ENCODE measurements around the gene ITGB4.

The ITGB4 gene

DNA sequence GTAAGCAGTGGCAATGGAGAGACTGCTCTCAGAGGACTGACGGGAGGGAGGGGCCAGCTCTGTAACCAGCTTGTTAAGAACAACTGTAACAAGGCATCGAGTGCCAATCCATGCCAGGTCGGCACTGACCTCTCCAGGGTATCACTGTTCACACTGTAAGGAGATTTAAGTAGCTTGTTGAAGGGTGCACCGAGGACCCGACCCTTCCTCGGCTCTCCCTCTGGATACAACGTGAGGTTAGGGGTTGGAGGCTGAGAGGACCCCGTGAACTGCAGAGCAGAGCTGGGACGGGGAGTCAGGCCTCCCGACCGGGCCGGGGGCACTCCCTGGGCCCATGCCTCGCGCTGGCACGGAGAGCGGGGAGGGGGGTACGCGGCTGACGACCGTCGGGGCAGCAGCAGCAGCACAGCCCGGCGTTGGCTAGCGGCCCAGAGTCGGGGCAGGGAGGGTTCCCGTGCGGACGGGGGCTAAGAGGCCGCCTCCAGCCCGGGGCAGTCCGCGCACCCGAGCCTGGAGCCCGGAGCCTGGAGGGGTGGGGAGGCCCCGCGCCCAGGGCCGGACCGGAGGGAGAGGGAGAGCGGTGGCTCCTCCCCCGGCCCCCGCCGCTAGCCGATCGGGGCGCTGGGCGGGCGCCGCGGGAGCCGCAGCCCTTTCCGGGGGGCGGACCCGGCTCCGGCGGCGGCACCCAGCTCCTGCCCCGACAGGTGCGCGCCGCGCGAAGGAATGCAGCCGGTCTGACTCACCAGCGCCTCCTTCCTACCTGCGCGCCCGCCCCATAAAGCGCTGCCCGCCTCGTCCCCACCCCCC lies at the start of gene ITGB4:
Gene ITGB4 (plus strand): TSS at position 804 of the 807 bp plus-strand sequence. CDS start 3,245 bp downstream, outside the sequence.
- no peak for DNase-seq (ENCODE audit: low read depth)

DNA sequence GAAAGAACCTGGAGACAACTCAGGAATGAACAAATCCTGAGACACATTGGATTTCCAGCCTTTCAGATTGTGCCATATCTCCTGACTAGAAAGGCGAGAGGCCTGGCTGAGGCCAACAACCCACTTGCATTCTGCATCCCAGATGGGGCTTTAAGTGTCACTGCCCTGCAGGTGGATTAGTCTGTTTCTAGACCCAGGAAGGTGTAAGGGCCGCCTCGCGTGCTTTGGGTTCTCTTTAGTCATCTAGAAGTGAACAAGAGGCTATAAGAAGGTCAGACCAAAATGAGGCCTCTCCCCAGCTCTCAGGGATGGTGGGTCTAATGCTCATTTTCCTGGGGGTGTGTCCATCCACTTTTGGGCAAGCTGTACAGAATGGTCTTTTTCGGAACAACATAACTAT lies 49.2 kb upstream of the ITGB4 start:
- DNase-seq (ENCODE audit: low read depth): no peak

DNA sequence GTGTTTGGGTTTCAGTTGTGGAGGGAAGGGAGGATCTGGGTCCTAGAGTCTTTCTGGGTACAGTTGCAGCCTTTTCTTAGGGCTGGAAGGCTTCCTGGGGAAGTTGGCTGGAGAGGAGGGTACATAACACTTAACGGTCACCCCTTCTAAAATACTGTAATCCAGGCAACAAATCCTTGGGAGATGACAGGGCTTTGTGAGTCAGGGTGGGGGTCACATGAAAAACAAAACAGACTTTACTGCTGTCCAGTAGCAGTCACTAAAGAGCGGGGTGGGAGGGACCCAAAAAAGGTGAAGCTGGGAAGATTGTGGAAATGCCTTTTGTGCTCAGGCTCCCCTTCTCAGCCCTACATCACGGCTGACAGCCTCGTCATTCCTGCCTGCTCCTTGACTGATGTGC lies 47.8 kb upstream of the ITGB4 start:
- DNase-seq (ENCODE audit: low read depth): no peak

DNA sequence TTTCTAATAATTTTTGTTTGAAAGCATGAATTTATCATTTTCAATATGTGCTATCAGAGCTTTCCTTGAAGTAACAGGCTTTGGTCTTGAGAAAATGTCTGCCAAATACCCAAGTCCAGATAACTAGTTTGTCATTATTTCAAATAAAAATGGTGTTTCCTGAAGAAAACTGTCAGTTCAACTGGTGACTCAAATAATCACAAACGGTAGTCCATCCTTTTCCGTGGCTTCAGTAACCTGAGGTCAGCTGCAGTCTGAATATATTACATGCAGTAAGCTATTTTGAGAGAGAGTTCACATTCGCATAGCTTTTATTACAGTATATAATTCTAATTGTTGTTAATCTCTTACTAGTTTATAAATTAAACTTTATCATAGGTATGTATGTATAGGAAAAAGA lies 44.8 kb upstream of the ITGB4 start:
- no peak for DNase-seq (ENCODE audit: low read depth)

DNA sequence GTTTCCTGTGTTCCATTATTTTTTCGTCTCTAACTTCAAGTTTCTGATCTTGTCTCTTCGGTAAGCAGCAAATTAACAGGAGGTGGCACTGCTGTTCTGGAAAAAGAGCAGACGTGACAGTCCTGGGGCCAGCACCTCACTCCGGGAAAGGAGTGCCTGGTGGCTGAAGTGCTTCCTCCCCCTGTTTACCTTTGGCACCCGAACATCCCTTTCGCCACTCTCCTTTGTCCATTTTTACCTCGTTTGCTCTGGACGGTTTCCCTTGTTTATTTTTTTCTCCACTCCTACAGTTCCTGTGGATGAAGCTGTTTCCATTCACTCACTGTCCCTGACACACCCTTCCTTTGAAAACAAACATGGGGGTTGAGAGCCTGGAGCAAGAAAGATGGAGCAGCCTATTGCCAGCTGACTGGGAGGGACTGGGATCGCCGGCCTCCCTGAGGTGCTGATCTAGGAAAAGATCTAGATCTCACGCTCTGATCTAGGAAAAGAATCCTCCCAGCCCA lies 41.5 kb upstream of the ITGB4 start:
- peak; percentile 39 for DNase-seq (ENCODE audit: low read depth)

DNA sequence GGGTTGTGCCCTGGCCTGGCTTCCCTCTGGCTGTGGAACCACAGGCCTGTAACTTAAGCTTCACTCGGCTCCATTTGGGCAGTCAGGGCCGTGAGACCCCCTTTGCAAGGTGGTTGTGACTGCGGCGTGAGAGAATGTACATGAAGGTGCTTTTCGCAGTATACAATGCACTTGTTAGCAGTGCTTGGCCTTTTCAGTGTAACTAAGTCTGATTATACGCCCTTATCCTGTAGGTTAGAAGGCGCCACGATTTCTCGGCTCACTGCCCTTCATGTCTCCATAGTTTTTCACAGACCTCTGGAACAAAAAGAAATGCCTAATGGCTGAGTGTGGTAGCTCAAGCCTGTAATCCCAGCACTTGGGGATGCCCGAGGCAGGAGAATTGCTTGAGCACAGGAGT lies 40.8 kb upstream of the ITGB4 start:
- DNase-seq (ENCODE audit: low read depth): no peak

DNA sequence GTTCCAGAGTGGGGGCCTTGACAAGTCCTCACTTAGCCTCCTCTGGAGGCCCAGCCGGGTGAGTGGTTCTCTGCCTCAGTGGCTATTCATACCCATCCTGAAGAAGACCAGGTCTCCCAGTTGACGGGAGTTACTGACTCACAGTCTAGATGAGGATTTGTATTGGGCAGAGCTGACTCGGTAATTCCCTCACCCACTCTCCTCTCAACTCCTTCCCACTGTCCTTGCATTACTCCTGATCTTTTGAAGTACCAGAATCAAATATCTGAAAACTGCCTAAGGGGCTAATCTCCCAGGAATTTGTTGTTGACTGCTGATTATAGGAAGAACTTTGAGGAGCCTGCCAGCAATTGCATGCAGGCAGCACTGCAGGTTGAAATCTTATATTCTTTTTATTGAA lies 40.0 kb upstream of the ITGB4 start:
- peak; percentile 95 for DNase-seq (ENCODE audit: low read depth)

DNA sequence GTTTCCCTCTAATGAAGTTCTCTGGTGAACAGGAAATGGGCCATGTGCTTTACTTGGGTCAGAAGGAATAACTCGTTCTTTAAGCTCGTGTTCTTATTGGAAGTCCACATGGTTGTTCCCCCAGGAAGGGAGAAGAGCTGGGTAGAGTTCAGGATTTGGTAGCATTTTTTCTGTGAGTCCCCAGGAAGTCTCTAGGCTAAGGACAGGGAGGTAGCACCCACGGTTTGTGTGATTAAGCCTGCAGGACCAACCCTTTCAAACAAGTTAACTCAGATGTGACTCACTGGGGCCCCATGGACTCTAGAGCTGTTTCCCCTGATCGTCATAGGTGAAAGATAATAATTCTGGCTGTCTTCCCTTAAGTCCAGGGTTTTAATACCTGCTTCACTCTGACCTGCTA lies 37.7 kb upstream of the ITGB4 start:
- DNase-seq (ENCODE audit: low read depth): peak; percentile 76

DNA sequence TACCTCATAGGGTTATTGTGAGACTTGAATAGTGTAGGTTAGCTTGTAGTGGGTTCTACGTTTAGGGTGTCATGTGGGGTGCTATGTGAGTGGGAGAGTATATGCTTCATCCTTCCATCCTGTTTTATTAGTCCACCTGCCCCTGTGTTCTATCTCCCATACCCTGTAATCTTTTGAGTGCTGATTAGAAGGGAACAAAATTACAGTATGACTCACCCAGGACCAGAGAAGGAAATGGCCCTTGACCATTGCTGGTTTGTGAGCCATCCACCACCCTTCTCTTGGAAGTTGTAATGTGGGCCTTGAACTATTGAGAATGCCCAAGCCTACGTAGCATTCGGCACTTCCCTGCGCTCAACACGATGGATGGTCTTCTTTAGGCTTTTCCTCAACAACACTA lies 37.0 kb upstream of the ITGB4 start:
- peak; percentile 61 for DNase-seq (ENCODE audit: low read depth)

DNA sequence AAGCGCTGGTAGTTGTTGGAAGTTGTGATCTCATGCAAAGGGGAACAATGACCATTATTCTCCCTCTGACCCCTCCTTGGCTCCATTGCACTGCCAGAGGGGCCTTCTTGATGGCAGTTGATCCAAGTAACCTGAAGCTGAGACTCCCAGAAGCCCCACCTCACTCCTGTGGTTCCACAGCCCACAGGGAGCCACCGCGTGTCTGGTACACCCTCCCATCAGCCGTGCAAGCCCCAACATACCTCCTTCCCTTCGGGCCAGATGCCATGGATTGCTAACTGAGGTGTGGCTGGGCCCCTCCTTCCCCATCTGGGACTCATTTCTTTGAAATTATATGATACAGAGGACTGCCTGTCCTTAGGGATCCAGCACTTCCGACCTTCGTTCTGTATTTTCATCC lies 36.3 kb upstream of the ITGB4 start:
- peak; percentile 75 for DNase-seq (ENCODE audit: low read depth)

DNA sequence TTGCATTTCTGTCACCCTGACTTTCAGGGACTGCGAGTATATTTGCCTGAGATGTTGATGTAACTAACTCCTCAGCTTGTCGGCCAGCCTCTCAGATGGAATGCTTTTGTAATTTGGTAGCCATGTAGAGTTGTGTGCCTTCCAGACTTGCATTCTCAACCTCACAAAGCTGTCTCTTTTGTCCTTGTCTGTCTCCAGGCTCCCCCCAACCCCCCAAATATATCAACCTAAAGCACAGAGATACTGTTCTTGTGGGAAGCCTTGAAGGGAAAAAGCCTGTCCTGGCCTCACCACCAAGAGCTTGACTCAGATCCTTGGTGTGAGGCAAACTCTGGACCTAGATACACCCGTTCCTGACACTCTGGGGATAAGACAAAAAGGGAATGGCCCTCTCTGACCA lies 35.8 kb upstream of the ITGB4 start:
- DNase-seq (ENCODE audit: low read depth): peak; percentile 59

DNA sequence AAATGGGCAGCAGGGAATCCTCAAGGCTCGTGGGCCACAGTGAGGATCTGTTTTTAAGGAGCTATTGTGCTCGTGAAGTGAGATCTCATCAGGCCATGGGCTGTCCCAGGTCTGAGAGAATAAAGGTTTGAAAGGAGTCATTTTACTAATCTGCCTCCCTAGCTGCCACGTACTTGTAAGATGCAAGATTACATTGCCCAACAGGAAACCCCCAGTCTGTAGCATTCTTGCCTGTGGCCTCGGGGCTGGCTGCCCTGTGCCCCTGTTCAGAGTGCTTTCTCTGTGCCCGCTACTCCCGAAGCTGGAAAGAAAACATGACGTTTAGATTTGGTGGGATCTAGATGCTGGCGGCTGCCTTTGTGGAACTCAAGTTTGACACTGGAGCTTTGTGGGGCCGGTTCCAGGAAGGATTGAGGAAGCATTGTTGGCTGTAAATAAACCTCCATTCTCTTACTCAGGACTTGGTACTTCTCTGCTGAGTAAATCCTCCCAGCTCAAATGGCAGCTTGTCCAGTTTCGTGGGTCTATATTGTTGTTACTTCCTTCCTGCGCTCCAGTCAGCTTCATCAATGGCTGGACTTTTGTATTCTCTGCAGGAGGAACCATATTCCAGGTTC lies 32.9 kb upstream of the ITGB4 start:
- DNase-seq (ENCODE audit: low read depth): peak; percentile 91

DNA sequence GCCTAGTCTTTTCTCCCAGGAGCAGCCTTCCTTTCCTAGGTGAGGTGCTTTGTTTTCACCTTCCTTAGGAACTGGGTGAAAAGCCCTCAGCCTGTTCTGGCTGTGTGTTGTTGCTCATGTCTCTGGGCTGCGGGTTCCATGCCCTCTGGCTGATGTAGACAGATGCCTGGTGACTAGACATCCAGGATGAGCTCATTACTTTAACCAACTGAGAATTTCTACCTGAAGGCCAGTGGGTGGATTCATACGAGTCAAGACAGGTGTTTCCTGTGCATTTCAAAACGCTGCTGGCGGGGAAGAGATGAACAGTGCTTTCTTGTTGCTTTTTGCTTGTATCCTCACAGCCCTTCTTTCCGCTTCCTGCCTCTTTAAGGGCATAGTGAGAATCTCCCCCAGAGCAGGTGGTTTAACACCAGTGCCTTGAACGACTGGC lies 31.8 kb upstream of the ITGB4 start:
- no peak for DNase-seq (ENCODE audit: low read depth)

DNA sequence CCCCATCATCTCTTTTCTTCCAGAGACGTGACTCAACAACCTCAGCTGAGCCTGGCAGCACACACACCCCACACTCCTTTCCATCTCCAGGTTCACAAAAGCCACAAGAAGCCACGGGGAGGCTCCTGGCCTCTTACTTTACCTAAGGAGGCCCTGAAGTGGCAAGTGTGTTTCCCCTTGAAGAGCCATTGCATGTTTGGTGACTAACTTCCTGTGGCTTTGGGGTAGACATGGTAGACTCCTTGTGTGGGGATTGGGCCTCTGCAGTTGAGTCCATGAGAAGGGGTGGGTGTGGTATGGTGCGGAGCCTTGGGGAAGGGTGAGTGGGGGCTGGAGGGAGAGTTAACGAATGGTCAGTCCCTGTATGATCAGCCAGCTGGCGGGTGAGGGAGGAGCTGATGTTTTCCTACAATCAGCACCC lies 29.9 kb upstream of the ITGB4 start:
- peak; percentile 75 for DNase-seq (ENCODE audit: low read depth)

DNA sequence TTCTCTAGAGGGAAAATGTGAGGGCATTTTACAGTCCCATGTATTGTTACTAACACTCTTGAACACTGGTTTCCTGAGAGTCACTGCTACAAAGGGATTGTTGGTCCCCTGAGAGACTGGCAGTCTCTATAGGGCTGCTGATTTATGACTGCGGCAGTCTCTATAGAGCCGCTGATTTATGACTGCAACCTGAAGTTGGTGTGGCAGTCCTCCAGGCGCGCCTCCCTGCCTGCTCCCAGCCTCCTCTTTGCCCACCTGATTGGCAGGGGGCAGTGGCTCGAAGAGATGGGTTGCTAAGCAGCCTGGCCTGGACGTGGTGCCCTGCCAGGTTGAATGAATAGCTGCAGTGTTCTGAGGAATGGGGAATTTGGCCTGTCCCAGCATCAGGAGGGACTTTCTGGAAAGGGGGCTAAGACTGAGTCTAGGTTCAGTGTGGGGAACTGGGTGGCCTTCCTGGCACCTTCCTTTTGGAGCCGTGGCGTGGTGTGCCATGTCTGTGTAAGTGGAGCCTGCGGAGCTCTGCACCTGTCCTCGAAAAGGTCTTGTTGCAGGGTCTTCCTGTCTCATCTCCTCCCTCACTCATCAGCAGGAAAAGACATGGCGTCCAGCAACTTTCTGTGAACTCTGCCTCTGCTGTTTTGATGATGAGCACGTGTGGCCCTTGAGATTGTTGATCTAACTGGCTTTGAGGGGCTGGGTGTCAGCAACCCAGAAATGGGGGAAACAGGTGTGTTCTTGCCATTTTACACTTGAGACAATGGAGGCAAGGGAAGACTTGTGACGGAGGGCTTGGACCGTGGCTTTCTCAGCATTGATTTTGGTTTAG lies 29.2 kb upstream of the ITGB4 start:
- DNase-seq (ENCODE audit: low read depth): no peak

DNA sequence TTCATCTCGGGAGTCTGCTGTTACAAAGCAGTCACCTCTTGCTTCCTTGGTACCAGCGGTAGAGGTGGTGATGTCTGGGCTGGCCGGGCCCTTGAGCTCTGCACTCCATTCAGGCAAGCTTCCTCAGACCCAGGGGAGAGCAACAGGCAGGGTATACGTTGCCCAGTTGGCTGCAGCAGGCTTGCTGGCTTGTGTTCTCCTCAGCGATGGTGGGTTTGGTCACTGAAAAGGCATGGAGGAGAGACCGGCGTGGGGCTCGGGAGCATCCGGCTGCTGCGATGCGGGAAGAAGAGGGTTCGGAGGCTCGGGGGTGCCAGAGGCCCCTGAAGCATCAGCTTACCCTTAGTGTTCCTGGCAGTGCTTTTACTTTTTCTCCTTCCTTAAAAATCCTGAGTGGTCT lies 28.3 kb upstream of the ITGB4 start:
- no peak for DNase-seq (ENCODE audit: low read depth)

DNA sequence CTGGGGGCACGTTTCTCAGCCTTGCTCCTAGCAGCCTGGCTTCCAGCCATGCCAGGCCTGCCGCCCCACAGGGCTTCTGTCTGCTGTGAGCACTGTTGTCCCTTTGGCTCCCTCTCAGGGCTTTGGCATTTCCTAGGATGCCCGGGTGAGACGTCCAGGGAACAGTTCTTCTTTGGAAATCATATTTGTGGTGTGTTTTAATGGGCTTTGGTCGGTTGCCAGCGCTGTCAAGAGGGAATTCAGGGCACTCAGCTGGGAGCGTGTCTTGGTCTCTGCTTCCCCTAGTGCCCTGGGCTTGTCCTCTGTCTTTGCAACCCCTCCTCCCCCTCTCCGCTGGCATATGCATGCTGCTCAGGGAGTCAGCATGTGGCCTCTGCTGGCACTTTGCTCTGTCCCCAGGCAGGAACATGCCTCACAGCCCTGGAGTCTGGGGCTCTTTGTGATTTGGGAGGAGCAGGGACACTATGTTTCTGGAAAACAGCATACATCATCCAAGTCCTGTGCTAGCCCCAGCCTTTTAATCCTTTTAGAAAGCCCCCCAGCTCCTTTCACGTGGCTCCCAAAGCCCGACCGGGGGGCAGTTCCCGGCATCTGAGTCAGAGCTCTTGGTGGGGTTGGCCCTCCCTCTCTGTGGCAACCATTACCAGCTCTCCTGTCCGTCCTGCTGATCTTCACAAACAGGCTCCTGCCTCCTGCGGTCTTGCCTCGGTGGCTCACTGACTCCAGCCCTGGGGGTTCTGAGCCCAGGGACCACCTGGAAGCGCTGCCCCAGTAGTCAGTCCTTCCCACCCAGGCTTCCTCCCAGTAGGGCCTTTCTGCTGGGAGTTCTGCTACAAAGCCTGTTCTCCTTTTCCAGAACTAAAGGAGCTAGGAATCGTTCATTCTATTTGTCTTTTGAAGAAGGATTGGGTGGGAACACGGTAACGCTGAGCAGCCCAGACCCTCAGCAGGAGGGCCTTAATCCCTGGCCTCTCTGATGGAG lies 27.5 kb upstream of the ITGB4 start:
- peak; percentile 91 for DNase-seq (ENCODE audit: low read depth)

DNA sequence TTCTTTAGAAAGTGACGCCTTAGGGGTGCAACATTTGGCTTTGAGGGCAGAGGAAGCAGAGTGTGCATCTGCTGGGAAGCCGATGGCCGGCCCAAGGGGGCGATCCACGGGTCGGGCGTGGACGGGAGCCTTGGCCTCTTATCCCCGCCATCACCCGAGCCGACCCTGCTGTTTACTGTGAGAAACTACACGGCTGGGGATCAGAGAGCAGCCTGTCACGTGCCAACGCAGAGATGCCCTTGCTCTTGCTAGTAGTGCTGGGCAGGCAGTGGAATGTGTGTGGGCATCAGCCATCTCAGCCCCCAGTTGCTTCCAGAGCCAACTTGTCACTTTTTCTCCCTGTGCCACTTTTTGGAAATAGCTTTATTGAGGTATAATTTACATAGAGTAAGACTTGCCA lies 26.7 kb upstream of the ITGB4 start:
- DNase-seq (ENCODE audit: low read depth): peak; percentile 36

DNA sequence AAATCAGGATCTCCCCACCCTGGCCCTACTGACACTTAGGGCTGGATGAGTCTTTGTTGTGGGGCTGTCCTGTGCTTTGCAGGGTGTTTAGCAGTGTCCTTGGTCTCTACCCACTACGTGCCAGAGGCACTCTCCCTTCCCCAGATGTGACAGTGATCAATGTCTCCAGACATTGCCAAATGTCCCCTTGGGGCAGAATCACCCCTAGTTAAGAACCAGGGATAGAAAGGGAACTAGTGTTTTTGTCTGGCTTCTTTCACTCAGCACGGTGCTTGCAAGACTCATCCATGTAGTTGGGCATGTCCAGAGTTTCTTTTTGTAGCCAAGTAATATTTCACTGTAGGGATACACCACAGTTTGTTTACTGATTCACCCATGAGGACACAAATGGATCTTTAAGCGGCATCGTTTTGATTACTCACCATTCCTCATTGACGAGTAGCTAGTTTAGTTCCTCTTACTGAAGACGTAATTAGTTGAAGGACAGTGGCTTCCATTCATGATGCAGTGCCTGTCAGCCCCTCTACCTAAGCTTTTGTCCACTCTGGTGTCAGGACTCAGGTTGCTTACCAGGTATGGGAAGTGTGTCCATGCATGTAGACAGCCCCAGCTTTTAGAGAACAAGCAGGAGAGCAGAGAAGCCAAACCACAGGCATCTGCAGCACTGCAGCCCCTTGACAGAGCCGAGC lies 26.0 kb upstream of the ITGB4 start:
- DNase-seq (ENCODE audit: low read depth): peak; percentile 75

DNA sequence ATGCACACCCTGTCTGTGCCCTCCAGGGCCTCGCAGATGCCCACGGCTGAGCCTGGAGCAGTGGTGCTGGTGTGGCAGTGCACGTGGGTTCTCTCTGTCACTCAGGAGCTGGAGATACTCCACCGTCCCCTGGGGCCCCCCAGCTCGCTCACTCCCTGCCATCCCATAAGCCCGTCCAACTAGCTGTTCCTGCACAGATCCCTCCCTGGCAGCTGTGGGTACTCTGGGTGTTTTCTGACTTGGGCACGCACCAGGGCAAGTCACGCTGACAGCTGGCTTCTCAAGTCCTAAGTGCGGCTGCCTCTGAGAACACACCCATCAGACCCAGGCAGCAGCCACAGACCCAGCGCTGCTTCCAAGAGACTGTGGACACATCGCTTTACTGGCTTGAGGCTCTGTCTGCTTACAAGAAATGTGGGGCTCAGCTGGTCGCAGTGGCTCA lies 25.4 kb upstream of the ITGB4 start:
- DNase-seq (ENCODE audit: low read depth): no peak

Data from amniotic epithelial cell (primary cell).